Fibroblast of the conjunctiva (primary cell): ENCODE measurements around the gene DDX25.

Source experiments
- DNase-seq: peaks from one replicate; pipeline ENCODE4 v3.0.0-alpha.2; 2010; ENCODE audit warnings: low read depth

Gene DDX25

DNA sequence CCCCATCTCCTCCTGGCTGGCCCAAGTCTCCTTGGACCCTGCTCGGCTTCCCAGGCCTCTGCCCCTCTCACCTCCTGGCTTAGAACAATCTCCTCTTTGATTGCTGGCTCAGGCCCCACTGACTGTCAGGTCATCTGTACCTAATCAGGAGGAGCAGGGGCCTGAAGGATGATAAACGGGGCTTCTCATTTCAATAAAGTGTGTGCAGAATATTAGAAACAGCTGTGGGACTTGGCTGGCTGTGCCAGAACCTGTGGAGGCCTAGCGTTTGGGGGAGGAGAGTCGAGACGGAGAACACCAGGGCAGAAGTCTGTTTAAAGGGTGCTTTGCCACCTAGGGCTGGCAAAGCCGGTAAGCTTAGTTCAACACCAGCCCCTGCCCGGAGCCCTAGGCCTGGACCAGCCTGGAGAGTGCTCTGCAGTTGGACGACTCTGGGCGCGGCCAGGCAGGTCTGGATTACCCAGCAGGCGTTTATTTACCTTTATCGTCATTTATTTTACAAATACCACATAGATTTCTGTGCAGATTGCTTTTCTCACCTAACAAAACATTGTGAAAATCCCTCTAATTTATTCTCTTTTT lies 31.4 kb downstream of the DDX25 start:
- DNase-seq: peak; percentile 27

DNA sequence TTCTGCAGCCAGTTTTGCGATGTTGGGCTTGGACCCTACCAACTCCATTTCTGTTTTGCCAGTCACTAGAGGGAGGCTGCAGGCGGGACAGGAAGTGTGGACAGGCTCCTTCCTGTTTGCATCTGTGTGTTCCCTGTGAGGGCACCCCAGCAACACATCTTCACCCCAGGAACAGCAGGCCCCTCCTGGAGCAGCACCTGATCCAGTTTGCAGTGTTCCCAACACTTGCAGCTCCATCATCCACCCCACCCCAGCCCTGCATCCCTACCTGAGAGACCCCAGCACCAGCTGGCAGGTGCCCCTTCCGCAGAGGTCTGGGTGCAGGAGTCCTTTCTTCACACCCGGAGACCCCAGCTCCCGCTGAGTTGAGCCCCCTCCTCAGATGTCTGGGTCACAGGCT lies 34.1 kb downstream of the DDX25 start:
- no peak for DNase-seq

GRCh38 chr11:125939081-125939521 lies 34.8 kb downstream of the DDX25 start:
- DNase-seq: no peak

DNA sequence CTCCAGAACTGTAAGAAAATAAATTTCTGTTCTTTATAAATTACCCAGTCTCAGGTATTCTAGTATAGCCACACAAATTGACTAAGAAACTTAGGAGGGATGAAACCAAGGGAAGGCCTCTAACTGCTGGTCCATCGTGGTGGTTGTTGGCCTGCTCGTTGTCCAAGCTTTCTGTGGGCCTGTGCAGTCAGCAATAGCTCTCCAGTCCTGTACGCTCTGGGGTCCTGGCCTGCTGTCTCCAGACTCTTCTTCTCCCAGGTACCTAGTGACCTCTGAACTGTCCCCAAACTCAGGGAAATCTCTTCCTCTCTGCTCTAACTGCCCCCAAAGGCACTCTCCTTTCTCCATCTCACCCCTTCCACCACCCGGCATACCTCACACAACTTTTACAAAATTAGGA lies 35.8 kb downstream of the DDX25 start:
- DNase-seq: no peak

DNA sequence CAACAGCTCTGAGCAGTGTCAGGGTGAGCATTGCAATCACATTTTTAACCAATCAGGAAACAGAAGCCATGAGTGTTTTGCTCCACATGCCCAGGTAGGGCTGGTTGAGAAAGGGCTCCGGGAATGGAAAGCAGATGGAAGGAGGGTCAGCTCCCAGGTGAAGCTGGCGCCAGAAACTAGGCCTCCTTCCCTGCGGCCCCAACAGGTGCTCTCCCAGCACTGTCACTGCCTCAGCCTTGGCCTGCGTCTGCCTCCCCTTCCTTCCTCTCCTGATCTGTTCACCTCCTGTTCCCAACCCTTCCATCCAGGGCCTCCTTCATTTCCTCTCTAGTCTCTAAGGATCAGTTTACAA lies 36.9 kb downstream of the DDX25 start:
- DNase-seq: no peak

DNA sequence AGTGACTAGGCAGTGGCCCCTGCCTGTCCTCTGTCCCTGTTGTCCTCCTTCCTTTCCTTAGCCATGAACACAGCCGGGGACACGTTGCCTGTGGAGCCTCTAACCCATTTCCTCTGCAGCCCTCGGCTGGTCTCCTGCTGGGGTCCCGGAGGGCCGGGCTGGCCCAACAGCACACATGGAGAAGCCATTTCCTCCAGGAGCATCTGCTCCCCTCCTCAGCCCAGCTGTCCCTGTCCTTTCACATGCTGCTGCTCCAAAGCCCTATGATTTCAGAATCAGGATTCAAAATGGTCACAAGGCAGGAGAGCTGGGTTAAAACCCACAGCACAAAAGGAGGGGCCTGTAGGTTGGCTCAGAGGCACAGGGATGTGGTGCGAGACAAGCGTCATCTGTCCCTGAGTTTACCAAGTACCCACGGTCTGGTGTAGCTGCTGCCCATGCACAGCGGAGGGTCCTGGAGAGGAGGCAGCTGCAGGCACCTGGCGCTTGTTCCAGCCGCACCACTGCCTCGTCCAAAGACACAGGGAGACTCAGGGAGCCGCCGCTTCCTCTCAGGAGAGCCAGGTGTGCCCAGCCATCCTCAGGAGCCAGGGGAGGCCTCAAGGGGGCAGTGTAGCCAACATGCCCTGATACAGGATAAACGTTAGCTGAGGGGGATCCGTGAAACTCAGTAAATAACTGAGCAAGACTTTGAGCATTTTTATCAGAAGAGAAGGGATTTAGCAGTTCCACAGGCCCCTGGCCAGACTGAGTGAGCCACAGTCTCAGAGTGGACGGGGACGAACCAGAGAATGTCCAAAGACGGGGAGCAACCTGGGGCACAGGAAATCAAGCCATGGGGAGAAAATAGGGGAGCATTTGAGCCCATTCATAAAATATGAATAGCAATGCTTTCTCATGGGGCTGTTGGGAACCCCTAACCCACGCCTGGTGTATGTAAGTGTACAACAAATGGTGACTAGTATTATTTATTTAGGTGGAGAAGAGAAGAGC lies 37.6 kb downstream of the DDX25 start:
- no peak for DNase-seq

DNA sequence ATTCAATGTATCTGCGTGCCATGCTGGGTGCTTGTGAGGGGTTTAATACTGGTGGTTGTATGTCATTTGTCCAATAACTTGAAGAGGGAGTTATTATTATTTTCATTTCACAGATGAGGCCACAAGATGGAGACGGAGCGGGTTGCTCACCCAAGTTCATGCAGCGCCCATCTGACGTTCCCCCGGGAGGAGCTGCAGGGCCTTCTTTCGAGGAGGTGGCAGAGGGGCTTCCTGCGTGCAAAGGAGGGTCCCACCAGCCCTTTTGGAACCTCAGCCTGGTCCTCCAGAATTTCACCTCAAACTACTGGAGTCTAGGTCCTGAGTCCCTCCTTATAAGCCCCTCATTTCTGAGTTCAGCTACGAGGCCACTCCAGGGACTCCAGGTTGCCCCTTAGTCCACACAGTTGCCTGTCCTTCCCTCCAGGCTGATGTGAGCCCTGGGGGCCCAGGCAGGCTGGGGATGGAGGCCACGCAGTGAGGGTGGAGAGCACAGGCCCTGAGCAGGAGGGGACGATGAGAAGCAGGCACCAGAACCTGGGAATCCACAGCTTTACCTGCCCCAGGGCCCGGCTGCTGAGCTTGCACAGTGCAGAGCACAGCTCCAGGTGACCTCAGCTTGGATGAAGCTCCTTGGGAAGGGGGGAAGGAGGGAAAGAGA lies 38.6 kb downstream of the DDX25 start:
- DNase-seq: no peak

- no peak for DNase-seq
These were observed 39.5 kb downstream of the DDX25 start for GRCh38 chr11:125943661-125944349.

DNA sequence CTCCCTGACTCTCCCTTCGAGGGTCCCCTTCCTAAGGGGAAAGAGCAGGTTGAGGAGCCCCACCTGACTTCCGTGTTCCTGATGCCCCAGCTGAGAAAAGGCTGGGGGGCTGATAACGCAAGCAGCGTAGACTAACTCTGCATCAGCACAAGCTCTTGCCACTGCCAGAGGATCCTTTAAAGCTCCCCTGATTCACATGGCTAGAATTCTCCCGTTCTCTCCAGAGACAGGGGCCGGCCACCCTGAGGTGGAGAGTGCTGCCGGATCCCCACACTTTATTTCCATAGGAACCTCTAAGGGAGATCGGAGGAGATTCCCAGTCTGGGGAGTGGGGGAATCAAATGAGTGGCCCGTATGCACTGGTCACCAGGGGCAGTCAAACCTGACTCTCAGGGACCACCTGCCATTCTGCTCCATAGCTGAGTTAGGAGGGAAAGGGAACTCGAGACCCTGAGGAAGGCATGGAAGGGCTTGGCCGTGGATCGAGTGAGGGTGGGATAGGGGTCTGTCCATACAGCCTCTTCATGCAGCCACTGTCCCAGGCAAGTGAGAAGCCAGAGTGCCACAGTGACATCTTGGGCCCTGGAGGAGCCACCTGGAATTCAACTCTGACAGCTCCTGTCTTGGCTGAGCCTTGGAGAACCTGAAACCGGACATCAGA lies 40.2 kb downstream of the DDX25 start:
- no peak for DNase-seq

DNA sequence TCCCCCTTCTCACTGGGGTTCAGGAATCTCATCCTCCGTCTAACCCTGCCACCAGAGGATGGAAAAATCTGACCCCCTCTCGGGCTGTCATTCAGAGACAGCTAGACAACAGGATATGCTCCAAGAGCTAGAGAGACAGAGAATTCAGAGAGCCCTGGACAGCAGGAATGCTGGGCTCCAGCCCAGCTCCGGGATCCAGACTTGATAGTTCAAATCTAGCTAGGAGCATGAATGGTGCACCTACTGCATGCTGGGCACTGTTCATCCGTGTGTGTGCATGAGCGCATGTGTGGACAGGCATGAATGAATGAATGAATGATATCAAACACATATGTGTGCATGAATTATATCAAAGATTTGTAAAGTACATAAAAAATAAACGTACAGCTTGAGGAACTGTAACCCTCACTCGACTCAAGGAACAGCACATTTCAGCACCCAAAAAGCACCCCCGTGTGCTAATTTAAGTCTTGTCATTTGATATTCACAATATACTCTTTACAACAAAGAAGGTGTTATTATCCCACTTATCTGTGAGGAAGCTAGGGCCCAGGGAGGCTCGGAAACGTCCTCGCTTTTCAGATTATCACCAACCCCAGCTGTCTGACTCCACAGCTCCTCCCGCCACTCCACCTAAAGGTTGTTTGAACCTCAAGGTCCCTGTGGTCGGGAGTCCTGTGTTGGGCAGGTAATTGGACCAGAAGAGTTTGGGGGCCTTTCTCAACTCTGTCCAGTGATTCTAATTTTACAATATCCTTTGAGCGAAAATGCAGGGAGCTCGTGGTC lies 40.9 kb downstream of the DDX25 start:
- no peak for DNase-seq

GRCh38 chr11:125945797-125946520 lies 41.7 kb downstream of the DDX25 start, which contains the start of gene VSIG10L2:
Gene VSIG10L2 (plus strand): TSS chr11:125946044. CDS start chr11:125946056, 12 bp downstream.
- DNase-seq: no peak

GRCh38 chr11:125946712-125947418 lies 42.6 kb downstream of the DDX25 start:
- DNase-seq: no peak

- DNase-seq: no peak
These were observed 43.3 kb downstream of the DDX25 start for GRCh38 chr11:125947419-125948277.

DNA sequence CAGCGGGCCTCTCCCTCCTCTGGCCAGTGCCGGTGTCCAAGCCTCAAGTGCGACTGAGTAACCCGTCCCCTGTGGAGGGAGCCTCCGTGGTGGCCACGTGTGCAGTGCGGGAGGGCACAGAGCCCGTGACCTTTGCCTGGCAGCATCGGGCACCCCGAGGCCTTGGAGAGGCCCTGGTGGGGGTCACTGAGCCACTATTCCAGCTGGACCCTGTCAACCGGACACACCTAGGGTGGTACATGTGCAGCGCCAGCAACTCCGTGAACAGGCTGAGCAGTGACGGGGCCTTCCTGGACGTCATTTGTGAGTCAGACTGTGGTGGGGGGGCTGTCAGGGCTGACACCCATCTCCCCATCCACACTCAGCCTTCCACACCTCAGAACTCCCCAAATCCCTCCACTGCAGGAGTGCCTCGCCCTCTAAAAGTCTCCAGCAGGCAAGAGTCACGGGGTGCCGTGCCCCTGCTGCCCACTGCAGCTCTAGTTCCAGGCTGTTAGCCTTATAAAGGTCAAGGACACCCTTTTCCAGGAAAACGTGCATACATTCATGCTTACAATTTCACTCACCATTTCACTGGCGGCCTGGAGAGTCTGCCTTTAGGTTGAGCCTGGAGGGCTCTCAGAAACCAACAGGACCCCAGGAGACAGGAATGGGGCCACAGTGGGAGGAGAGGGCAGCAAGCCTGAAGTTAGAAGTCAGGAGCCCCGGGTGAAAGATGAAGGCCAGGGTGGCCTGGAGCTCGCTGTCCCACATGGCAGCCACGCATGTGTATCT lies 44.2 kb downstream of the DDX25 start:
- DNase-seq: no peak

- no peak for DNase-seq
These were observed 45.2 kb downstream of the DDX25 start for GRCh38 chr11:125949271-125950177.

DNA sequence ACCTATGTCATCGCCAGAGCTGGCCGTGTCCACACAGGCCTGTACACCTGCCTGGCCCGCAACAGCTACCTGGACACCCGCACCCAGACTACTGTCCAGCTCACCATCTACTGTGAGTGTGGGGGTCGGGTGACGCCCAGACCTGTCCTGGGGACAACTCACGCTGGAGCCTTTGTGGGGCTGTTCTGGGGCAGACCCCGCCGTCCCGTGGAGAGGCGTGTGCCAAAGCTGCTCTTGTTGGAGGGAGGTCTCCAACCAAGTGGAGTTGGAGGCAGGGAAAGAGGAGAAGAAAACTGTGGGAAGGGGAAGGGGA lies 45.8 kb downstream of the DDX25 start:
- DNase-seq: no peak
